Liver (tissue), 3 donors: ENCODE measurements around the gene PHKB.

Source experiments
- ATF3 ChIP-seq: IDR thresholded peaks from 2 replicates; pipeline ENCODE4 v1.6.1; 2016; ENCODE audit warnings: antibody characterized with exemption
- CTCF ChIP-seq: fragments of 150-350 bp; IDR thresholded peaks from 2 replicates; pipeline ENCODE4 v1.5.1; 2017; ENCODE audit warnings: improper control_type of control experiment, low read depth, low read length; ENCODE audit not compliant: missing input control
- FOXA1 ChIP-seq: IDR thresholded peaks from 2 replicates; pipeline ENCODE4 v1.6.1; 2016; ENCODE audit warnings: antibody characterized with exemption
- GABPA ChIP-seq, 2 donors: IDR thresholded peaks in 1 of 2; conservative IDR thresholded peaks in 1 of 2; 2 replicates each; pipeline ENCODE4 v1.6.1; 2016; ENCODE audit warnings: antibody characterized with exemption in 2 of 2, mild to moderate bottlenecking in 1 of 2, moderate library complexity in 1 of 2
- donor health status: healthy.
- donor health status: healthy.

GRCh38 chr16:47413041-47413440 is 48.1 kb upstream of the PHKB start:
- TF ChIP-seq CTCF, result no peak
- no peak for TF ChIP-seq FOXA1
- TF ChIP-seq ATF3, result no peak
- no peak for TF ChIP-seq GABPA (IDR thresholded peaks at IDR 0.05 in 1 of 2, conservative IDR thresholded peaks at IDR 0.05 in 1 of 2)
